Stimulated activated effector memory CD8-positive, alpha-beta T cell treated with anti-CD3 and anti-CD28 coated beads, Interleukin-12 subunit alpha, Interleukin-12 subunit beta, amount 100 ng/mL, for 72 hours (primary cell): ENCODE measurements around the gene BRIP1.

ENCODE experiments used
- ATAC-seq: fragments of 150-1000 bp; cut with Tn5 transposase; 2 replicates; pipeline ENCODE4 v1.10.0; 2021
- DNase-seq, 2 donors: peaks; one replicate each; pipeline ENCODE4 v3.0.0; 2021 to 2022; ENCODE audit warnings: low spot score in 2 of 2
- H3K27ac Mint-ChIP-seq: one replicate; pipeline ENCODE4 v1.8.0; 2022; ENCODE audit warnings: mild to moderate bottlenecking, mixed read lengths
- H3K36me3 Mint-ChIP-seq: one replicate; pipeline ENCODE4 v1.8.0; 2022; ENCODE audit warnings: mild to moderate bottlenecking, mixed read lengths
- H3K4me1 Mint-ChIP-seq: one replicate; pipeline ENCODE4 v1.8.0; 2022; ENCODE audit warnings: mixed read lengths
- H3K4me3 Mint-ChIP-seq: one replicate; pipeline ENCODE4 v1.8.0; 2022; ENCODE audit warnings: mild to moderate bottlenecking, mixed read lengths
- H3K9me3 Mint-ChIP-seq: one replicate; pipeline ENCODE4 v1.8.0; 2022; ENCODE audit warnings: mixed read lengths

The BRIP1 gene

DNA sequence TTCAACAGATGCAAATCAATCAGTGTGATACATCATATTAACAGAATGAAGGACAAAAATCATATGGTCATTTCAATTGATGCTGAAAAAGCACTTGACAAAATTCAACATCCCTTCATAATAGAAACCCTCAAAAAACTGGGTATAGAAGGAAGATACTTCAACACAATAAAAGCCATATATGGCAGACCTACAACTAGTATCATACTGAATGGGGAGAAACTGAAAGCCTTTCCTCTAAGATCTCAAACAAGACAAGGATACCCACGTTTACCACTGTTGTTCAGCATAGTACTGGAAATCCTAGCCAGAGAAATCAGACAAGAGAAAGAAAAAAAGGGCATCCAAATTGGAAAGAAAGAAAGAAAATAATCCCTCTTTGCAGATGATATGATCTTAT is 225.2 kb downstream of the BRIP1 start:
- no peak for ATAC-seq
- Mint-ChIP-seq H3K4me3 (no peak overlapping the region), H3K27ac (no peak overlapping the region), H3K36me3 (no peaks in the 10 kb centered on the region), H3K9me3 (no peaks in the 10 kb centered on the region), H3K4me1 (no peaks in the 10 kb centered on the region)
- DNase-seq = no peak

DNA sequence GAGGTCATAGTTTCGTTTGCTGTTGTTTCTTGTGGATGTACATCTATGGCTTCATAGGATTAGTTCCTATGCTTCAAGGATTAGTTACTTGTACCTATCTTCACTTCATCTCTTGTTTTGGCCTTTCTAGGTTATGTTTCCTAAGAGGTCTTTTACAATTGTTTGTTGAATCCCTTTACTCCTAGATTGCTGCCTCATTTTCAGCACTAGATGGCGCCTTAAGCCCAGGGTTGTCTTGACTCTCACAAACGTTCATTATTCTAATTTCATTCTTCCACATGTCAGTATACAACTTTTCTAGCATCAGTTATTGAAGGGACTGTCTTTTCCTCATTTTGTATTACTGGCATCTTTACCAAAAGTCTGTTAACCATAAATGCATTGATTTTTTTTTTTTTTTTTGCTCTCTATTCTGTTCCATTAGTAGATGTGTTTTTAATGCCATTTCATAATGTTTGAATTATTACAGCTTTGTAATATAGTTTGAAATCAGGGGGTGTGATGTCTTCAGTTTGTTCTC is 227.4 kb downstream of the BRIP1 start:
- Mint-ChIP-seq H3K4me1 (no peaks in the 10 kb centered on the region), H3K36me3 (no peaks in the 10 kb centered on the region), H3K27ac (no peak overlapping the region), H3K9me3 (no peaks in the 10 kb centered on the region), H3K4me3 (no peak overlapping the region)
- peak; percentile 18 to 58 for DNase-seq
- ATAC-seq = peak; percentile 44

GRCh38 chr17:61634942-61635538 is 228.3 kb downstream of the BRIP1 start:
- Mint-ChIP-seq H3K9me3 (no peaks in the 10 kb centered on the region), H3K36me3 (no peaks in the 10 kb centered on the region), H3K4me1 (no peaks in the 10 kb centered on the region), H3K27ac (no peak overlapping the region), H3K4me3 (no peak overlapping the region)
- no peak for ATAC-seq
- DNase-seq = no peak

DNA sequence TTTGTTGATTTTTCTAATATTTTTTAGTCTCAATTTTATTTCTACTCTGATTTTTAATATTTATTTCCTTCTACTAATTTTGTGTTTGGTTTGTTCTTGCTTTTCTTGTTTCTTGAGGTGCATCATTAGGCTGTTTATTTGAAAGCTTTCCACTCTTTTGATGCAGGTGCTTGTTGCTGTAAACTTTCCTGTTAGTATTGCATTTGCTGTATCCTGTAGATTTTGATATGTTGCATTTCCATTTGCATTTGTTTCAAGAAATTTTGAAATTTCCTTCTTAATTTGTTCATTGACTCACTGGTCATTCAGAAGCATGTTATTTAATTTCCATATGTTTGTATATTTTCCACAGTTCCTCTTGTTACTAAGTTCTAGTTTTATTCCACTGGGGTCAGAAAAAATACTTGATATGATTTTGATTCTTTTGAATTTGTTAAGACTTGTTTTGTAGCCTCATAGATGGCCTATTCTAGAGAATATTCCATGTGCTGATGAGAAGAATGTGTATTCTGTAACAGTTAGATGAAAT is 229.3 kb downstream of the BRIP1 start:
- Mint-ChIP-seq H3K4me1 (no peaks in the 10 kb centered on the region), H3K27ac (no peak overlapping the region), H3K9me3 (no peaks in the 10 kb centered on the region), H3K4me3 (no peak overlapping the region), H3K36me3 (no peaks in the 10 kb centered on the region)
- ATAC-seq (no peak), DNase-seq (no peak)

GRCh38 chr17:61632826-61633225 is 230.5 kb downstream of the BRIP1 start:
- no peak for DNase-seq
- Mint-ChIP-seq H3K4me1 (no peaks in the 10 kb centered on the region), H3K4me3 (no peak overlapping the region), H3K9me3 (no peaks in the 10 kb centered on the region), H3K27ac (no peak overlapping the region), H3K36me3 (no peaks in the 10 kb centered on the region)
- ATAC-seq = no peak

- DNase-seq (no peak), ATAC-seq (no peak)
- Mint-ChIP-seq H3K36me3 (no peaks in the 10 kb centered on the region), H3K4me3 (no peak overlapping the region), H3K9me3 (no peaks in the 10 kb centered on the region), H3K4me1 (no peaks in the 10 kb centered on the region), H3K27ac (no peak overlapping the region)
Measured at GRCh38 chr17:61631800-61632199, 231.5 kb downstream of the BRIP1 start.
